ENCODE measurements around the gene DENR. TPM values are rescaled to one million over a fixed set of nuclear protein-coding genes. Genes with fewer than 3 reads are reported as not detected.
"Not testable (repeated sequence)": the region's sequence is repeated elsewhere in the genome, so short reads cannot be mapped to it uniquely, and the experiment has no call there.

The DENR gene
- total RNA-seq, 1 experiment from 2014 or later: 116 TPM

- H3K36me3 ChIP-seq (ENCODE audit: insufficient read depth, low read length, poor library complexity, severe bottlenecking); H3K27me3 ChIP-seq (replicated peaks; ENCODE audit: insufficient read depth, low read depth, low read length, poor library complexity); intact Hi-C loops (cut with micrococcal nuclease; ENCODE audit: unreplicated experiment); H3K4me3 ChIP-seq (ENCODE audit: low read depth, low read length, poor library complexity, severe bottlenecking); H3K27ac ChIP-seq (ENCODE audit: low read depth, low read length, poor library complexity, severe bottlenecking); BruUV-seq (replicated peaks); DNase-seq (ENCODE audit: low spot score); POLR2A ChIA-PET (ENCODE audit: low non-redundant PET); CTCF ChIA-PET; H3K9me3 ChIP-seq (ENCODE audit: low read depth, low read length, poor library complexity, severe bottlenecking); H3K4me1 ChIP-seq (ENCODE audit: insufficient read depth, low read length, poor library complexity, severe bottlenecking): not testable (repeated sequence)
Observed at GRCh38 chr12:122713491-122714188, 39.0 kb upstream of the DENR start.

GRCh38 chr12:122715211-122715610 lies 37.4 kb upstream of the DENR start:
- POLR2A ChIA-PET (ENCODE audit: low non-redundant PET); CTCF ChIA-PET: not testable (repeated sequence)

GRCh38 chr12:122716658-122717057 lies 36.0 kb upstream of the DENR start, which contains the start of gene HCAR3:
HCAR3 (minus strand) TSS chr12:122716811; CDS start chr12:122716737, 74 bp downstream.
- POLR2A ChIA-PET (ENCODE audit: low non-redundant PET); intact Hi-C loops (cut with micrococcal nuclease; ENCODE audit: unreplicated experiment); H3K4me1 ChIP-seq (ENCODE audit: insufficient read depth, low read length, poor library complexity, severe bottlenecking); CTCF ChIA-PET; H3K9me3 ChIP-seq (ENCODE audit: low read depth, low read length, poor library complexity, severe bottlenecking); H3K27ac ChIP-seq (ENCODE audit: low read depth, low read length, poor library complexity, severe bottlenecking); H3K4me3 ChIP-seq (ENCODE audit: low read depth, low read length, poor library complexity, severe bottlenecking); H3K36me3 ChIP-seq (ENCODE audit: insufficient read depth, low read length, poor library complexity, severe bottlenecking); DNase-seq (ENCODE audit: low spot score); H3K27me3 ChIP-seq (replicated peaks; ENCODE audit: insufficient read depth, low read depth, low read length, poor library complexity); BruUV-seq (replicated peaks): not testable (repeated sequence)

More at GRCh38 chr12:122715211-122715610, 37.4 kb upstream of the DENR start:
- DNase-seq (ENCODE audit: low spot score); H3K4me1 ChIP-seq (ENCODE audit: insufficient read depth, low read length, poor library complexity, severe bottlenecking); BruUV-seq (replicated peaks); H3K27ac ChIP-seq (ENCODE audit: low read depth, low read length, poor library complexity, severe bottlenecking); H3K36me3 ChIP-seq (ENCODE audit: insufficient read depth, low read length, poor library complexity, severe bottlenecking); H3K4me3 ChIP-seq (ENCODE audit: low read depth, low read length, poor library complexity, severe bottlenecking); H3K9me3 ChIP-seq (ENCODE audit: low read depth, low read length, poor library complexity, severe bottlenecking); H3K27me3 ChIP-seq (replicated peaks; ENCODE audit: insufficient read depth, low read depth, low read length, poor library complexity); intact Hi-C loops (cut with micrococcal nuclease; ENCODE audit: unreplicated experiment): not testable (repeated sequence)

- Histone ChIP-seq H3K27ac (ENCODE audit: low read depth, low read length, poor library complexity, severe bottlenecking) (no peak overlapping the region), H3K9me3 (ENCODE audit: low read depth, low read length, poor library complexity, severe bottlenecking) (no peaks in the 10 kb centered on the region), H3K36me3 (ENCODE audit: insufficient read depth, low read length, poor library complexity, severe bottlenecking) (no peaks in the 10 kb centered on the region), H3K4me3 (ENCODE audit: low read depth, low read length, poor library complexity, severe bottlenecking) (no peak overlapping the region), H3K4me1 (ENCODE audit: insufficient read depth, low read length, poor library complexity, severe bottlenecking) (no peaks in the 10 kb centered on the region), H3K27me3 (replicated peaks; ENCODE audit: insufficient read depth, low read depth, low read length, poor library complexity) (no peaks in the 10 kb centered on the region)
- ChIA-PET CTCF (no interaction called here), POLR2A (ENCODE audit: low non-redundant PET) (no interaction called here)
- intact Hi-C loops (cut with micrococcal nuclease; ENCODE audit: unreplicated experiment): no loop called here
- no TSS peak for BruUV-seq (replicated peaks)
- no peak for DNase-seq (ENCODE audit: low spot score)
- TF ChIP-seq CTCF (conservative IDR thresholded peaks at IDR 0.05; ENCODE audit: low read depth, low read length) (no peak), EZH2 (IDR thresholded peaks at IDR 0.05; ENCODE audit: borderline replicate concordance, low read depth, low read length, poor library complexity, severe bottlenecking) (no peak)
Observed at GRCh38 chr12:122721057-122721545, 31.5 kb upstream of the DENR start.
